CD14-positive monocyte (primary cell): ENCODE measurements around the gene CRADD. TPM values are rescaled to one million over a fixed set of nuclear protein-coding genes. Genes with fewer than 3 reads are reported as not detected.

Experiments
- DNase-seq, 3 donors: peaks; one replicate each; pipeline ENCODE4 v3.0.0-alpha.2; 2011 to 2022
- H2AFZ ChIP-seq: 2 replicates; pipeline ENCODE4 v1.6.0; 2012; ENCODE audit warnings: mild to moderate bottlenecking, low read depth, low read length, inconsistent platforms; ENCODE audit not compliant: insufficient read depth, poor library complexity, severe bottlenecking
- H3K27ac ChIP-seq, 2 donors: 1 replicate in 1 of 2; 2 replicates in 1 of 2; pipeline ENCODE4 v1.5.1; 2012 to 2013; ENCODE audit warnings: low read length in 2 of 2, control low read depth in 1 of 2, inconsistent platforms in 1 of 2, low read depth in 1 of 2, mild to moderate bottlenecking in 1 of 2
- H3K27me3 ChIP-seq, 2 donors: one replicate each; pipeline versions ENCODE4 v1.6.0 to v1.6.1; 2011 to 2013; ENCODE audit warnings: low read length in 2 of 2; ENCODE audit not compliant: control insufficient read depth in 2 of 2, insufficient read depth in 2 of 2
- H3K36me3 ChIP-seq, 2 donors: replicated peaks in 1 of 2; 1 replicate in 1 of 2; 2 replicates in 1 of 2; pipeline versions ENCODE4 v1.5.1 to v1.6.1; 2012 to 2013; ENCODE audit warnings: low read length in 2 of 2, control low read depth in 1 of 2, inconsistent platforms in 1 of 2, mild to moderate bottlenecking in 1 of 2; ENCODE audit not compliant: insufficient read depth in 2 of 2, control insufficient read depth in 1 of 2
- H3K4me1 ChIP-seq, 2 donors: 1 replicate in 1 of 2; 2 replicates in 1 of 2; pipeline versions ENCODE4 v1.5.1 to v1.6.1; 2012 to 2013; ENCODE audit warnings: low read length in 2 of 2, control low read depth in 1 of 2, inconsistent platforms in 1 of 2, mild to moderate bottlenecking in 1 of 2, moderate library complexity in 1 of 2; ENCODE audit not compliant: insufficient read depth in 2 of 2, control insufficient read depth in 1 of 2
- H3K4me2 ChIP-seq: replicated peaks from 2 replicates; pipeline ENCODE3; 2012; ENCODE audit warnings: low read length, moderate library complexity, mild to moderate bottlenecking; ENCODE audit not compliant: poor library complexity, severe bottlenecking; ENCODE audit errors: extremely low read depth
- H3K4me3 ChIP-seq, 3 experiments: fragments of 200-600 bp in 1 of 3; sonication (generic) in 1 of 3; replicated peaks in 1 of 3; 1 replicate in 2 of 3; 2 replicates in 1 of 3; pipeline ENCODE4 v1.5.1; 2011 to 2013; ENCODE audit warnings: low read length in 3 of 3, mild to moderate bottlenecking in 3 of 3, control low read depth in 2 of 3, low read depth in 2 of 3, inconsistent platforms in 1 of 3, moderate library complexity in 1 of 3
- H3K79me2 ChIP-seq: 2 replicates; pipeline ENCODE4 v1.6.0; 2012; ENCODE audit warnings: mild to moderate bottlenecking, control low read depth, inconsistent platforms, low read length, moderate library complexity; ENCODE audit not compliant: insufficient read depth
- H3K9ac ChIP-seq: 2 replicates; pipeline ENCODE4 v1.6.0; 2017; ENCODE audit warnings: low read length, mild to moderate bottlenecking; ENCODE audit not compliant: insufficient read depth, poor library complexity, severe bottlenecking
- H3K9me3 ChIP-seq, 2 donors: replicated peaks in 1 of 2; 1 replicate in 1 of 2; 2 replicates in 1 of 2; pipeline versions ENCODE4 v1.5.1 to v1.6.1; 2012 to 2013; ENCODE audit warnings: low read length in 2 of 2, control low read depth in 1 of 2; ENCODE audit not compliant: control insufficient read depth in 1 of 2, insufficient read depth in 1 of 2
- H4K20me1 ChIP-seq: 2 replicates; pipeline ENCODE4 v1.6.0; 2012; ENCODE audit warnings: mild to moderate bottlenecking, low read length, control low read depth, moderate library complexity; ENCODE audit not compliant: insufficient read depth
- H3K27ac Mint-ChIP-seq, 7 donors: one replicate each; pipeline ENCODE4 v1.8.0; 2020; ENCODE audit warnings: mild to moderate bottlenecking in 7 of 7, mixed read lengths in 7 of 7, moderate library complexity in 6 of 7, inconsistent platforms in 2 of 7
- H3K27me3 Mint-ChIP-seq, 3 donors: one replicate each; pipeline ENCODE4 v1.8.0; 2021 to 2022; ENCODE audit warnings: low read depth in 3 of 3, mild to moderate bottlenecking in 3 of 3, mixed read lengths in 3 of 3, moderate library complexity in 3 of 3, inconsistent platforms in 1 of 3
- H3K36me3 Mint-ChIP-seq, 2 donors: one replicate each; pipeline ENCODE4 v1.8.0; 2020; ENCODE audit warnings: mixed read lengths in 2 of 2, inconsistent platforms in 1 of 2, mild to moderate bottlenecking in 1 of 2
- H3K4me1 Mint-ChIP-seq: one replicate; pipeline ENCODE4 v1.8.0; 2020; ENCODE audit warnings: mild to moderate bottlenecking, mixed read lengths
- H3K4me3 Mint-ChIP-seq, 2 donors: one replicate each; pipeline ENCODE4 v1.8.0; 2020; ENCODE audit warnings: mild to moderate bottlenecking in 2 of 2, mixed read lengths in 2 of 2, moderate library complexity in 1 of 2
- H3K9me3 Mint-ChIP-seq, 7 donors: one replicate each; pipeline ENCODE4 v1.8.0; 2020 to 2022; ENCODE audit warnings: mixed read lengths in 7 of 7, mild to moderate bottlenecking in 6 of 7, moderate library complexity in 6 of 7, inconsistent platforms in 2 of 7
- CTCF ChIP-seq: fragments of 200-600 bp; IDR thresholded peaks from one replicate; pipeline ENCODE4 v1.8.0; 2022; ENCODE audit warnings: antibody characterized with exemption, mild to moderate bottlenecking
- WGBS: methylation state at CpG from one replicate; pipeline ENCODE4 v1.1.5; 2013; ENCODE audit warnings: missing lambda C conversion rate; ENCODE audit not compliant: insufficient coverage; 5-methylcytosine and 5-hydroxymethylcytosine counted together
- intact Hi-C, 2 donors: fragments of 100-400 bp; cut with micrococcal nuclease; formaldehyde crosslinking; loops; one replicate each; pipeline versions ENCODE4 v1.15.0 to v1.15.1; 2023
- polyA plus RNA-seq, 3 donors: library from polyadenylated mRNA; depleted of rRNA in 1 of 3; unstranded in 2 of 3; stranded (reverse) in 1 of 3; fragments of 300-500 nt in 2 of 3; fragments of >200 nt in 1 of 3; fragmentation: Illumina TruSeq in 2 of 3; gene quantifications; 1 replicate in 2 of 3; 2 replicates in 1 of 3; pipeline ENCODE4 v1.2.3, GENCODE V29; 2012 to 2021

The CRADD gene
- polyA plus RNA-seq, 3 donors: 5.6 to 12.2 (median 11.2) TPM

DNA sequence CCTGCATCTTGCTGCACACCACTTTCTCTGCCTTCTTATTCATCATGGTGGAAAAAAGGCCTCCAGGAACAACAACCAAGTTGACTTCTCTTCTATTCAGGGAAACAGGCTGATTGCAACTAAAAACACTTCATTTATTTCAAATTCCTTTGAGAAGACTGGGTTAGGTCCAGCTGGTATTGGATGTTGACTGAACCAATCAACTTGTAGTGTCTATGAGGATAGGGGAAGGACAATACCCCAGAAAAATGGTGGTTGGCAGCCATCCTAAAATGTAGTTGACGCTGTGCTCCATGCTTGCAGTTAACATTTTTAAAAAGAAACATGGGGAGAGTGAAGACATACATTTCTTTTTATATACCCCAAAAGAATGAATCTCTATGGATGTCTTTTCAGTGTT is 34.4 kb upstream of the CRADD start:
- H3K9me3 Mint-ChIP-seq: peaks cover 0 to 11% (median 3%) of the 10 kb centered on the region in 7 donors
- no peak overlapping the region for H3K4me3 Mint-ChIP-seq
- Histone ChIP-seq H3K27ac (no peak overlapping the region), H3K4me2 (no peak overlapping the region), H3K79me2 (no peaks in the 10 kb centered on the region), H3K4me1 (no peaks in the 10 kb centered on the region), H3K27me3 (peaks cover 0 to 2% of the 10 kb centered on the region in 2 donors), H3K36me3 (no peaks in the 10 kb centered on the region), H4K20me1 (no peaks in the 10 kb centered on the region), H2AFZ (no peak overlapping the region), H3K4me3 (no peak overlapping the region), H3K9me3 (no peaks in the 10 kb centered on the region), H3K9ac (no peak overlapping the region)
- H3K27ac Mint-ChIP-seq: no peak overlapping the region
- no peaks in the 10 kb centered on the region for H3K4me1 Mint-ChIP-seq
- no CpG with 5 or more reads among the region's 1 CpG for WGBS
- DNase-seq: no peak
- no peak for TF ChIP-seq CTCF
- H3K27me3 Mint-ChIP-seq: peaks cover 0 to 7% (median 3%) of the 10 kb centered on the region in 3 donors
- H3K36me3 Mint-ChIP-seq: no peaks in the 10 kb centered on the region
- intact Hi-C loops: no loop called here

GRCh38 chr12:93645702-93646101 is 31.5 kb upstream of the CRADD start:
- Histone ChIP-seq H3K27ac (no peak overlapping the region), H3K36me3 (no peaks in the 10 kb centered on the region), H2AFZ (no peak overlapping the region), H3K9me3 (no peaks in the 10 kb centered on the region), H4K20me1 (no peaks in the 10 kb centered on the region), H3K4me1 (no peaks in the 10 kb centered on the region), H3K27me3 (no peaks in the 10 kb centered on the region), H3K9ac (no peak overlapping the region), H3K79me2 (no peaks in the 10 kb centered on the region), H3K4me2 (no peak overlapping the region), H3K4me3 (no peak overlapping the region)
- no peaks in the 10 kb centered on the region for H3K36me3 Mint-ChIP-seq
- TF ChIP-seq CTCF: no peak
- H3K4me3 Mint-ChIP-seq: no peak overlapping the region
- no peak overlapping the region for H3K27ac Mint-ChIP-seq
- peaks cover 0 to 11% (median 4%) of the 10 kb centered on the region in 7 donors for H3K9me3 Mint-ChIP-seq
- WGBS: no CpG with 5 or more reads among the region's 1 CpG
- no peaks in the 10 kb centered on the region for H3K4me1 Mint-ChIP-seq
- no peak for DNase-seq
- intact Hi-C loops: no loop called here
- peaks cover 0 to 3% (median 0%) of the 10 kb centered on the region in 3 donors for H3K27me3 Mint-ChIP-seq
